GM08714 (cell line): ENCODE results near the gene SND1.

ENCODE experiments used
- H3K4me3 ChIP-seq: fragments of 200-500 bp; sonication (Bioruptor generic); 2 replicates; pipeline ENCODE4 v1.5.1; 2014; ENCODE audit warnings: mild to moderate bottlenecking, low read length, inconsistent platforms
- ZNF274 ChIP-seq: IDR thresholded peaks from 2 replicates; pipeline ENCODE4 v1.6.1; 2012; ENCODE audit warnings: mild to moderate bottlenecking, low read depth, low read length

Gene SND1

GRCh38 chr7:128071801-128072200 lies 419.8 kb downstream of the SND1 start:
- TF ChIP-seq ZNF274 = no peak
- no peak overlapping the region for H3K4me3 ChIP-seq

DNA sequence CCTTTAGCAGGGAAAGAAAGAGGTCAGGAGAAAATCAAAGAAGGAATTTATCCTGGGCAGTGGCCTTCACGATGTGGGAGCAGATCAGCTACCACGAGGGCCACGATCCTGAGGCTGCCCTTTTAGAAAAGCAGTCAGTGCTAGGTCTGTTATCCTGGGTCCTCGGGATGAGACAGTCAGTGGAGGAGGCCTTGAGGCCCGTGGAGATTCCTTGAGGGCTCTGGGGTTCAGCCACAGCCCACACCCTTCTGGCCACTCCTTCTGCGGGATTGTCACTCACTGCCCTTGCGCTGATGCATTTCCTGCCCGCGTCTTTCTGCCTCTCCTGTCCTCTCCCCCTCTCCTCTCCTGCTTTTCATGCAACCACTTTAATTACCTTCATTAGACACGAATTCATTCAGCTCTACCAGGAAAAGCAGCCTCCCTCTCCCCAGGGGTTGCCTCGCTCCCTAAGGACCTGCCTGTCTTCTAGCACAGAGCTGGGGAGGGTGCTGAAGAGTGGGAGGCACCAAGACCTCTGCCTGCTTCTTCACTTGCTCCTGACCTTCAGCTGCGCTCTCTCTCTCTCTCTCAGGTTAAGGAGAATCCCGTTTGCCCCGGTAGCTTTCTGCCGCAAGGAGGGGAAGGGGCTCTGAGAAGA lies 421.8 kb downstream of the SND1 start:
- no peak for TF ChIP-seq ZNF274
- no peak overlapping the region for H3K4me3 ChIP-seq

DNA sequence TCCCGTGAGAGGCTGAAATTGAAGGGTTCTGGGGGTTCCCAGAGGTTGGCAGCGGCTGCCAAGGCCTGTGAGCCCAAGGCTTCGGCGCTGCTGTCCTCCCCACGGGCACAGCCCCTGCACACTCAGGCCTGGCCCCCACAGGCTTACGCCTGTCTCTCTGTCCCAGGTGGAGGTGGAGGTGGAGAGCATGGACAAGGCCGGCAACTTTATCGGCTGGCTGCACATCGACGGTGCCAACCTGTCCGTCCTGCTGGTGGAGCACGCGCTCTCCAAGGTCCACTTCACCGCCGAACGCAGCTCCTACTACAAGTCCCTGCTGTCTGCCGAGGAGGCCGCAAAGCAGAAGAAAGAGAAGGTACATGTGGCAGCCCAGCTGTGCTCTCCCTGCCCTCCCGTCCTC lies 422.3 kb downstream of the SND1 start:
- no peak for TF ChIP-seq ZNF274

GRCh38 chr7:128074736-128075135 lies 422.7 kb downstream of the SND1 start:
- no peak for TF ChIP-seq ZNF274
- H3K4me3 ChIP-seq = no peak overlapping the region

More for the DNA sequence above, 422.3 kb downstream of the SND1 start:
- H3K4me3 ChIP-seq = no peak overlapping the region

DNA sequence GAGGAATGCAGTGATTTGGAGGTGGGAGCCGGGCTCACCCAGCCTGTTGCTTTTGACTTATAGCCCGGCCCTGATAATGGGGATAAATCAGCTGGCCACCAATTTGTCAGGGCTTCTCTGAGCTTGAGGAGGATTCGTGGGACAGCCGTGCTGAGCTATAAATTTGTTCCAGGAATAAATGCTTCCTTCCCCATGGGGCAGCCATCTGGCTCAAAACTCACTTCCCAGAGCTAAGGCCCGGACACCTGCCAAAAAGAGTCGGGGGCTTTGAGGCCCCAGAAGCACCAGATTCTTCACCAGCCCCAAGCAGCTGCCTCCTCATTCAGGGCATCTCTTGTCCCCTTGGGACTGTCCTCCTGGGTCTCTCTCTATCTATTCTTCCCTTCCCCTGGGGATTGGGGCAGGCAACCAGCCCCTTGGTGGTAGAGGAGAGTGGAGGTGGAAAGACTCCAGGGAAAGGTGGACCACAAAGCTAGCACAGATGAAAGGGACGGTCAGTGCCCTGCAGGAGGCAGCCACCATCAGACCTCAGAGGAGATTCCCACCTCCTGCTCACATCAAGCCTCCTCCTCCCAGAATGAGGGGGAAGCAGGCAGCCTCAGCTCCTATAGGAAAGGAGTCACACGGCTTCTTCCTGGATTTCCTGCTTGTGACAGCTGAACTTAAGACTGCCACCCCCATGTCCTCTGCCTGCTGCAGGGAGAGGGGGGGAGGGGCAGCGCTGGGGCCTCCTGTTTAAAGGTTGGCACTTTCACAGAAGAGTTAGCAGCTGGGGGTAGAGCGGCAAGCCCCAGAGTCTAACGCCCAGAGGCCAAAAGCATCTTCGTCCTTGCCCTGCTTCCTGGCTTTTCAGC lies 423.5 kb downstream of the SND1 start:
- TF ChIP-seq ZNF274 = no peak

DNA sequence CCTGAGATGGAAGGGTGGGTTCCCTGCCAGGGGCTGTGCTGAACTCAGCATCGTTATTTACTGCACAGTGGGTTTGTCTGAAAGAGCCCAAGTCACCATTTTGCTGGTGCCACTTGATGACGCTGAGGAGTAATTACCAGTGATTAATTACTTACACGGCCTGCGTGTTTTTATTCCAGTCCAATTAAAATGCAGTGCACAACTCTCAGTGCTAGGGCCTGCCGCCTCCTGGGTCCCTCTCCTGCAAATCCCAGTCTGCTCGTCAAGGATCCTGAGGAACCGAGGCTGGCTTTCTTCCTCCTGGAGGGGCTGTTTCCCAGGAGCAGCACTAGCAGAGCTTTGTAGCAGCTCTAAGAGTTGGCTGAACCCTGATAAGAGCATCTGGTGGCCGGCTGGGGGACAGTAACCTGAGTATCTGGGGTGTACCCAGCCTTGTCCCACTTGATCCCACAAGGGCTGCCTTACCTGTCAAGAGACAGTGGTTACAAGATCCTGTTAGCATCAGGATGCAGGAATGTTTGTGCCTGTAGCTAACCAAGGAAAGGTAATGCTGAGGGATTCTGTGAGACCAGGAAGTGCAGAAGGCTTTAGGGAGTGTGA lies 424.3 kb downstream of the SND1 start:
- no peak overlapping the region for H3K4me3 ChIP-seq
- TF ChIP-seq ZNF274 = no peak

More for the DNA sequence above, 423.5 kb downstream of the SND1 start:
- no peak overlapping the region for H3K4me3 ChIP-seq

DNA sequence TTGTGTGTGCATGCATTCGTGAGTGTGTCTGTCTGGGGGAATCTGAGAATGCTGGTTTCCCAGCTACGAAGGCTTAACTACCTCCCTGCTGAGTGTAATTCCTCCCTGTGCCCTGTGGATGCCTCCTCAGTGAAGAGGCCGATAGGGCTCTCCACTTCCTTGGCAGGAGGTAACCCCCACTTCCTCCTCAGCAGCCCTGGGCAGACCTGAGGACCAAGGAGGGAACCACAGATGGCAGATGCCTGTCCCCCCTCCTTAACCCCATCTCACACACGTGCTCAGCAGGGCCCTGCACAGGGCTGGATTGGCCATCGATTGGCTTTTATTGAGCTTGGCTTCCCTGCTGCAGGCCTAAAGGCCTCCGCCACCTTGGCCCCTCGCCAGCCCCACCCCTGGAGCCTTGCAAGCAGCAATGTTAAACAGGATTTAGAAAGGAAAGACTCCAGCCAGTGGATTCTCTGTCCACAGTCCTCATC lies 424.8 kb downstream of the SND1 start:
- TF ChIP-seq ZNF274 = no peak
- no peak overlapping the region for H3K4me3 ChIP-seq

DNA sequence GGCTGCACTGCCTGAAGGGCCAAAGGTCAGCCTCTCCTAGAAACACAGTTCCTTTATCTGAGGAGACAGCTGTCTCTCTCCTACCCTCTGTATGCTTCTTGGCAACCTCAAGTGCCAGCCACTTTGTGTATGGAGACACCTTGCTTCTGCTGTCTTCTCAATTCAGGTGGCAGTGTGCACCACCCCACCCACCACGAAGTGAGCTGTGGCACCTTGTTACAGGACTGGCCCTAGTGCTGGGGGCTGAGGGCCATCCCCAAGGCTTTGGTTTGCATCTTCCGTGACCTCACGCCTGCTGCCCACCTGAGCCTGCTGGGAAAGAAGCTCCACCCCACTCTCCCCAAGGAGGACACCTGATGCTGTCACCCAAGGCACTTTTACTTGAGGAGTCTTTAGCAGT lies 426.3 kb downstream of the SND1 start:
- no peak overlapping the region for H3K4me3 ChIP-seq
- no peak for TF ChIP-seq ZNF274

GRCh38 chr7:128080169-128080568 lies 428.2 kb downstream of the SND1 start:
- no peak overlapping the region for H3K4me3 ChIP-seq
- TF ChIP-seq ZNF274 = no peak

DNA sequence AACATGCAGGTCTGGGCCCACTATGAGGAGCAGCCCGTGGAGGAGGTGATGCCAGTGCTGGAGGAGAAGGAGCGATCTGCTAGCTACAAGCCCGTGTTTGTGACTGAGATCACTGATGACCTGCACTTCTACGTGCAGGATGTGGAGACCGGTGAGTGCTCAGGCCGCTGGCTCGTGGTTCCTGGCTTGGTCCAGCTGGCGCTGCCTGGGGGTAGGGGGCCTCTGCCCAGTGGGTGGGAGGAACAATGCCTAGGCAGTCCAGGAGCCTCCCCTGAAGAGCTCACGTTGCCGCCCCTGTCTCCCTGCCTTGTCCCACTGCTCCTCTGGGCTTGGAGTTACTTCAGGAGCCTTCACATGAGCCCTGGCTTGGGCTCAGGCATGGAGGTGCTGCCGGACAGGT lies 429.4 kb downstream of the SND1 start:
- TF ChIP-seq ZNF274 = no peak
- H3K4me3 ChIP-seq = no peak overlapping the region

- H3K4me3 ChIP-seq = no peak overlapping the region
- TF ChIP-seq ZNF274 = no peak
Measured at GRCh38 chr7:128081808-128082207, 429.8 kb downstream of the SND1 start.

GRCh38 chr7:128082431-128082830 lies 430.4 kb downstream of the SND1 start:
- no peak overlapping the region for H3K4me3 ChIP-seq
- TF ChIP-seq ZNF274 = no peak

DNA sequence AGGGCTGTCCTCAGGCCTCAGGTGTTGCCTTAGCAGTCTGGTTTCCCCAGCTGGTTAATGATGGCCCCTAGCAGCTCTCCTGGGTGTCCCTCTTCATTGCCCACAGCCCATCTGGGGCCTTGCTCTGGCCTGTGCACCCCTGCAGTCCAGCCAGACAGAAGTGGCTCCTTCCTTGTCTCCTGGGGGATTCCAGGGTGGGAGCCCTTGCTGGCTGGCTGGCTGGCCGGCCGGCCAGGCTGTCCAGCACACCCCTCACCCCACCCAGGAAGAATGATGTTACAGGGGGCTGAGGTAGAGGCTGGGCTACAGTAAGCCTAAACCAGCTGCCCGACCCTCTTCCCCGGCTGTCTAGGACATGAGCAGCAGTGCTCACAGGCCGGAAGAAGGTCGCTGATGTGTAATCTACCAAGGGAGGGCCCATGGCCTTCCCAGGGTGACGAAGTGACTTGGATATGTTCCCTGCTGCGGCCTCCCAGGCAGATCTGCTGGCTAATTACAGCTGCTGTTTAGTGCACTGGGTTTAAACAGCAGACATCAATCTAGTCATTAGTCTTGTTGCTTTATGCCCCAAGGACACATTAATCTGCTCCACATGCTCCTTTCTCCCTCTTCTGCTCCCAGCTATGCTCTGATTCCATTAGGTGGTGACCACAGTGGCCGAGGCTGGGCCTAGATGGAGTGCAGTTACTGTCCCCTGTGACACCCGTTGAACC lies 433.1 kb downstream of the SND1 start:
- no peak for TF ChIP-seq ZNF274

DNA sequence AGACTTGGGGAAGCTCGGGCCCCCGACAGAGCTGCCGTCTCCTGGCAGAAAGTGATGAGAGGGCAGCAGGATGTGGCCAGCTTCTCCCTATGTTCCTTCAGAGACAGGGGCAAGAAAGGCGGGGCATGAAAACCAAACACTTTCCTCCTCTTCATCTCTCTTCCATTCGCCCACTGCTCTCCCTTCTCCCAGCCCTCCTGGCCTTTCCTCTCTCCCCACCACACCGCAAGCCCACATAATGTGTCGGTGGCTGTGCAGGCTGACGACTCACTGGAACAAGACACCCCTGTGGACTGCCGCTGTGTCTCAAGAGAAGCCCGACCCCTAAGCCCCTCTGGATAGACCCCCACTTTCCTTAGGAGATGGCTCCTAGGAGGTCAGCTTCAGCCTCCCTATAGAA lies 438.5 kb downstream of the SND1 start:
- no peak overlapping the region for H3K4me3 ChIP-seq
- TF ChIP-seq ZNF274 = no peak

More for the DNA sequence above, 433.1 kb downstream of the SND1 start:
- no peak overlapping the region for H3K4me3 ChIP-seq
